Coronary artery (tissue), 2 donors: ENCODE data around the gene SLC22A4.

Experiments used
- DNase-seq: peaks from one replicate; pipeline ENCODE4 v3.0.0-alpha.2; 2017; ENCODE audit warnings: low spot score
- H3K27ac ChIP-seq, 2 donors: fragments of 200-600 bp; sonication (generic); one replicate each; pipeline ENCODE4 v1.5.1; 2016 to 2019
- H3K4me3 ChIP-seq: fragments of 200-600 bp; sonication (generic); 2 replicates; pipeline ENCODE4 v1.5.1; 2016; ENCODE audit warnings: mild to moderate bottlenecking, moderate library complexity
- CTCF ChIP-seq: fragments of 200-600 bp; sonication (generic); IDR thresholded peaks from one replicate; pipeline ENCODE4 v1.5.1; 2019; ENCODE audit warnings: antibody characterized with exemption

The SLC22A4 gene

DNA sequence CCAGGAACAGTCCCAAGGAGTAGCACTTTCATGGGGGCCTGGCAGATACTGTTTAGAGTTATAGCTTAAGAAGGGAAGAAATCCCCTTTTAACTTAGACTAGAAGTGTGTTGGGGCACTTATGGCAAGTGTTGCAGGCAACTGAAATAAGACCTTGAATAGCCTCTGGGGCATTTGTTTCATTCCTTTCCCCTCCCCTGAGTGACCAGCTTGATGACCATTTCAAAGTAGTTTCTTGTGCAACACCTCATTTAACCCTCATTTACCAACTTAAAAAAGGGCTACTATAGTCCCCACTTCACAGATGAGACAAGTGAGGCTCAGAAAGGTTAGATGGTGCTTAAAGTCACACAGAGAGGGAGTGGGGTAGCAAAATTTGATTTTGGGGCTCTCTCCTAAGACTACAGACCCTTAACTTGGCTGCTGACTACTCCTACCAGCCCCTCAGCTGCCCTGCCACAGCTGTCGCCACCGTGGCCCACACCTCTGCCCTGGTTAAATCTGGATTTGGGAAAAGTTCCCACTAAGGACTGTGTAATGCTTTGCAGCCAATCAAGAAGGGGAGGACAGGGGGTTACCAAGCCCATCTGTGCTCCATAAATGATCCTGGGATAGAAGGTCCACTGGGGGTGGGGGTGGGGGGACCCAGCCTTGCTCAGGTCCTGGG, 31.2 kb upstream of the SLC22A4 start:
- DNase-seq, result no peak
- no peak for TF ChIP-seq CTCF
- H3K4me3 ChIP-seq, result no peak overlapping the region
- H3K27ac ChIP-seq, result peak overlapping the region; percentile 44 to 94

- peak; percentile 83 for DNase-seq
- Histone ChIP-seq H3K4me3 (no peak overlapping the region), H3K27ac (peak overlapping the region; percentile 44 to 94)
- no peak for TF ChIP-seq CTCF
Measured at GRCh38 chr5:132263548-132264261, 30.5 kb upstream of the SLC22A4 start.

GRCh38 chr5:132264546-132265335, 29.5 kb upstream of the SLC22A4 start:
- no peak for TF ChIP-seq CTCF
- no peak overlapping the region for H3K4me3 ChIP-seq
- peak; percentile 68 for DNase-seq
- peak overlapping the region; percentile 75 to 94 for H3K27ac ChIP-seq

DNA sequence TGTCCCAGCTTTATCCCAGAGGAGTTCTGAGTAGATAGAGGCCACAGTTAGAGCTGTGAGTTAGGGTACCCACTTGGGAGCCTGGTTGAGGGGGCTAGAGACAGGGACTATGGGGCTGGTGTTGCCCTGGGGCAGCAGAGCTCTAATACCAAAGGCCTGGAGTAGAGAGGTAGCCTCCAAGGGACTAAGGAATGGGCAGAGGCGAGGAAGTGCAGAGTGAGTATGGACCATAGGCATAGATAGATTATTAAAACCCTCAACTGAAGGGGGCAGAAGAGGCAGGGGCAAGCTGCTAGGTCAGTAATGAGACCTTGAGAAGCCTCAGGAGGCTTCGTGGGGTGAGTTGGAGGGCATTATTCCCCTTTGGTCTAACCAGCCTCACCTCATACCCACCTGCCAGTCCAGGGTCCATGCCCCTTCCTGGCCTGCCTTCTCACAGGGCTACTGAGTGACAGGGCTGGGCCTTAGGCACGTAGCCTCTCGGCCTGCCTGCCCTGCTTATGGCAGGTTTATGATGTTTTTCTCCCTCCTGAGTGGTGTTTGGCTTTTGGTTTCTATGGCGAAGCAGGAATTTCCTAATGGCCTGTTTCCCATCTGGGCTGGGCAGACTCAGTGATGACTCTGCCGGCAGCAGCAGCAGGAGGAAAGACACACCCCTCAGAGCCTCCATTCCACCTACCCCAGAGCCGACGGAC, 28.7 kb upstream of the SLC22A4 start:
- peak overlapping the region; percentile 75 to 94 for H3K27ac ChIP-seq
- peak; percentile 88 for DNase-seq
- peak overlapping the region; percentile 15 for H3K4me3 ChIP-seq
- TF ChIP-seq CTCF, result no peak

GRCh38 chr5:132266031-132266835, 28.0 kb upstream of the SLC22A4 start:
- Histone ChIP-seq H3K27ac (peak overlapping the region; percentile 75 to 94), H3K4me3 (no peak overlapping the region)
- no peak for TF ChIP-seq CTCF
- DNase-seq, result peak; percentile 75

DNA sequence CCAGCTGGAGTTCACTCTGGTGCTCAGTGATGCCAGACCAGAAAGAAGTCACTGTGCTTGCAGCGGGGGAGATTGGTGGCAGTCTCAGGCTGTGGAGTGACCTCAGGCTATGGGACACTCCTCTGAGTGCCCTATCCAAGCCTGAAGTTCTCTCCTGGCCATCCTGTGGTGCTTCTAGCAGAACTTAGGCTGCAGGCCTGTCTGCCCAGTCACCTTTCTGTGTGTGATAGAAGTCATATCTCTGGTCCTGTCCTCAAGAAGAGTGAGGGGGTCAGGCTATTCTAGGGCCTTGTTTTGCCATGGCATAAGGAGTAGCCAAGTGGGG, 27.4 kb upstream of the SLC22A4 start:
- peak; percentile 67 for DNase-seq
- H3K4me3 ChIP-seq, result no peak overlapping the region
- TF ChIP-seq CTCF, result no peak
- H3K27ac ChIP-seq, result peak overlapping the region in 1 of 2 donors; percentile 94
